H1 (cell line): ENCODE data around the gene ZGLP1. TPM values are rescaled to one million over a fixed set of nuclear protein-coding genes. Genes with fewer than 3 reads are reported as not detected.

Experiments used
- CTCF ChIA-PET: fragments of 300-600 bp; sonication (Branson Sonifier 250); formaldehyde crosslinking; loops from one replicate; lab custom pipeline; 2021; ENCODE audit not compliant: partially characterized antibody; lab: Charles Lee
- POLR2A ChIA-PET: fragments of 300-600 bp; sonication (Branson Sonifier 250); formaldehyde crosslinking; loops from one replicate; lab custom pipeline; 2021; ENCODE audit warnings: inconsistent platforms; ENCODE audit not compliant: partially characterized antibody; lab: Charles Lee
- DNase-seq, 2 experiments: peaks; one replicate each; pipeline versions ENCODE4 v3.0.0 to v3.0.0-alpha.2; 2010 to 2022; ENCODE audit warnings: low spot score in 2 of 2, low read depth in 1 of 2, mixed read lengths in 1 of 2
- FAIRE-seq: peaks from 2 replicates; lab custom pipeline; 2011; peaks lifted over from hg19 to GRCh38; lab: Jason Lieb, UNC
- H2AFZ ChIP-seq: 2 replicates; pipeline ENCODE4 v1.8.1; 2012; ENCODE audit warnings: low read length, inconsistent platforms
- H2AK5ac ChIP-seq: 2 replicates; pipeline ENCODE4 v1.6.1; 2013; ENCODE audit warnings: low read depth, low read length
- H2BK120ac ChIP-seq: replicated peaks from 2 replicates; pipeline ENCODE3; 2013; ENCODE audit warnings: low read depth, low read length, inconsistent platforms
- H2BK12ac ChIP-seq: 2 replicates; pipeline ENCODE4 v1.6.1; 2013; ENCODE audit warnings: low read depth, low read length
- H2BK15ac ChIP-seq: 2 replicates; pipeline ENCODE4 v1.6.1; 2013; ENCODE audit warnings: low read length
- H2BK20ac ChIP-seq: 2 replicates; pipeline ENCODE4 v1.6.1; 2013; ENCODE audit warnings: low read length
- H2BK5ac ChIP-seq: 2 replicates; pipeline ENCODE4 v1.6.1; 2013; ENCODE audit warnings: low read depth, low read length
- H3K14ac ChIP-seq: 2 replicates; pipeline ENCODE4 v1.6.1; 2013; ENCODE audit warnings: inconsistent platforms; ENCODE audit not compliant: insufficient read length
- H3K18ac ChIP-seq: 2 replicates; pipeline ENCODE4 v1.6.1; 2013; ENCODE audit warnings: low read length; ENCODE audit errors: extremely low read depth
- H3K23ac ChIP-seq: 2 replicates; pipeline ENCODE4 v1.6.1; 2013; ENCODE audit warnings: inconsistent platforms; ENCODE audit not compliant: insufficient read length
- H3K23me2 ChIP-seq: 2 replicates; pipeline ENCODE4 v1.6.1; 2013; ENCODE audit warnings: low read depth, low read length
- H3K27ac ChIP-seq: 2 replicates; pipeline ENCODE4 v1.6.1; 2011; ENCODE audit warnings: low read depth, low read length, inconsistent platforms
- H3K27me3 ChIP-seq, 4 experiments: replicated peaks in 1 of 4; 1 replicate in 1 of 4; 2 replicates in 3 of 4; pipeline versions ENCODE4 v1.6.1 to v1.8.1; 2011 to 2013; ENCODE audit warnings: low read length in 3 of 4, mild to moderate bottlenecking in 3 of 4, inconsistent platforms in 2 of 4, mixed read lengths in 2 of 4, moderate library complexity in 1 of 4; ENCODE audit not compliant: control insufficient read depth in 3 of 4, insufficient read depth in 3 of 4; ENCODE audit errors: extremely low read depth in 1 of 4
- H3K36me3 ChIP-seq, 4 experiments: 2 replicates each; pipeline versions ENCODE4 v1.6.1 to v1.8.1; 2011 to 2013; ENCODE audit warnings: mild to moderate bottlenecking in 4 of 4, low read length in 3 of 4, moderate library complexity in 2 of 4, control low read depth in 1 of 4, inconsistent platforms in 1 of 4; ENCODE audit not compliant: insufficient read depth in 4 of 4, control insufficient read depth in 2 of 4
- H3K4ac ChIP-seq: replicated peaks from 2 replicates; pipeline ENCODE3; 2013; ENCODE audit warnings: low read length, low read depth, mixed read lengths, inconsistent platforms; ENCODE audit not compliant: insufficient read length
- H3K4me1 ChIP-seq, 4 experiments: replicated peaks in 1 of 4; 1 replicate in 1 of 4; 2 replicates in 3 of 4; pipeline versions ENCODE4 v1.6.1 to v1.8.1; 2011 to 2013; ENCODE audit warnings: low read length in 3 of 4, inconsistent platforms in 2 of 4, mixed read lengths in 1 of 4; ENCODE audit not compliant: insufficient read depth in 4 of 4, control insufficient read depth in 3 of 4
- H3K4me2 ChIP-seq, 2 experiments: 2 replicates each; pipeline versions ENCODE4 v1.6.1 to v1.8.1; 2011 to 2013; ENCODE audit warnings: low read depth in 2 of 2, low read length in 2 of 2, control low read depth in 1 of 2, inconsistent platforms in 1 of 2, mild to moderate bottlenecking in 1 of 2; ENCODE audit not compliant: insufficient read depth in 1 of 2
- H3K4me3 ChIP-seq, 4 experiments: fragments of 200-600, 300-600 bp in 1 of 4; sonication (generic), shearing (Covaris generic), sonication (Bioruptor Twin) in 1 of 4; 2 replicates each; pipeline versions ENCODE4 v1.5.1 to v1.8.1; 2011 to 2016; ENCODE audit warnings: low read length in 4 of 4, low read depth in 3 of 4, control low read depth in 2 of 4, inconsistent platforms in 2 of 4, mild to moderate bottlenecking in 2 of 4, mixed read lengths in 1 of 4, moderate library complexity in 1 of 4; ENCODE audit not compliant: insufficient read depth in 2 of 4; ENCODE audit errors: extremely low read depth in 1 of 4
- H3K56ac ChIP-seq: replicated peaks from 2 replicates; pipeline ENCODE3; 2013; ENCODE audit warnings: low read depth, mild to moderate bottlenecking, mixed read lengths, low read length, inconsistent platforms; ENCODE audit not compliant: insufficient read length
- H3K79me1 ChIP-seq: 2 replicates; pipeline ENCODE4 v1.6.1; 2013; ENCODE audit warnings: low read depth, low read length, control low read depth
- H3K79me2 ChIP-seq, 2 experiments: 2 replicates each; pipeline versions ENCODE4 v1.6.1 to v1.8.1; 2012 to 2013; ENCODE audit warnings: low read length in 2 of 2, mild to moderate bottlenecking in 2 of 2, inconsistent platforms in 1 of 2; ENCODE audit not compliant: insufficient read depth in 2 of 2, control insufficient read depth in 1 of 2
- H3K9ac ChIP-seq, 4 experiments: replicated peaks in 1 of 4; 1 replicate in 1 of 4; 2 replicates in 3 of 4; pipeline versions ENCODE4 v1.6.1 to v1.8.1; 2011 to 2013; ENCODE audit warnings: low read depth in 3 of 4, low read length in 3 of 4, control low read depth in 2 of 4, mild to moderate bottlenecking in 2 of 4, moderate library complexity in 2 of 4, inconsistent platforms in 1 of 4; ENCODE audit errors: extremely low read depth in 1 of 4
- H3K9me3 ChIP-seq, 2 experiments: 2 replicates each; pipeline versions ENCODE4 v1.6.1 to v1.8.1; 2012 to 2013; ENCODE audit warnings: mild to moderate bottlenecking in 2 of 2, moderate library complexity in 2 of 2, control low read depth in 1 of 2, inconsistent platforms in 1 of 2, low read depth in 1 of 2, low read length in 1 of 2, mixed read lengths in 1 of 2; ENCODE audit not compliant: insufficient read depth in 2 of 2
- H4K20me1 ChIP-seq, 2 experiments: replicated peaks in 1 of 2; 2 replicates each; pipeline versions ENCODE3 to v1.8.1; 2011 to 2013; ENCODE audit warnings: inconsistent platforms in 2 of 2, low read length in 2 of 2, mild to moderate bottlenecking in 1 of 2; ENCODE audit not compliant: insufficient read depth in 2 of 2, control insufficient read depth in 1 of 2
- H4K5ac ChIP-seq: 2 replicates; pipeline ENCODE4 v1.6.1; 2013; ENCODE audit warnings: low read length, low read depth, mixed read lengths, inconsistent platforms; ENCODE audit not compliant: insufficient read length
- H4K8ac ChIP-seq: 2 replicates; pipeline ENCODE4 v1.8.0; 2013; ENCODE audit warnings: mild to moderate bottlenecking, moderate library complexity, low read length, inconsistent platforms; ENCODE audit not compliant: insufficient read depth; ENCODE audit errors: extremely low read depth
- H4K91ac ChIP-seq: replicated peaks from 2 replicates; pipeline ENCODE3; 2013; ENCODE audit warnings: low read length, mixed read lengths, inconsistent platforms; ENCODE audit not compliant: insufficient read length
- BCL11A ChIP-seq, 2 experiments: IDR thresholded peaks; one replicate each; pipeline ENCODE4 v1.6.1; 2011; ENCODE audit warnings: low read depth in 2 of 2, low read length in 2 of 2, mild to moderate bottlenecking in 2 of 2
- RAD21 ChIP-seq, 2 experiments: IDR thresholded peaks in 1 of 2; conservative IDR thresholded peaks in 1 of 2; 2 replicates each; pipeline ENCODE4 v1.6.1; 2011; ENCODE audit warnings: low read depth in 2 of 2, low read length in 2 of 2, improper control_type of control experiment in 1 of 2, inconsistent platforms in 1 of 2, mild to moderate bottlenecking in 1 of 2, moderate library complexity in 1 of 2
- RFX5 ChIP-seq: IDR thresholded peaks from 2 replicates; pipeline ENCODE4 v1.6.1; 2011; ENCODE audit warnings: low read depth, low read length, improper control_type of control experiment, borderline replicate concordance
- SP1 ChIP-seq: IDR thresholded peaks from 2 replicates; pipeline ENCODE4 v1.6.1; 2011; ENCODE audit warnings: low read depth, low read length
- WGBS, 2 experiments: shearing (Covaris generic) in 1 of 2; methylation state at CpG; one replicate each; pipeline versions ENCODE4 v1.1.6 to v1.1.7; 2013 to 2015; ENCODE audit warnings: low lambda C conversion rate in 2 of 2, mixed read lengths in 2 of 2, inconsistent platforms in 1 of 2, low coverage in 1 of 2, missing lambda C conversion rate in 1 of 2; ENCODE audit not compliant: insufficient replicate concordance in 2 of 2, insufficient coverage in 1 of 2, insufficient read length in 1 of 2; ENCODE audit errors: extremely low coverage in 1 of 2, missing lambda C conversion rate in 1 of 2; 5-methylcytosine and 5-hydroxymethylcytosine counted together
- long read RNA-seq, 2 experiments: library from RNA in 1 of 2; library from capped mRNA in 1 of 2; stranded (forward); transcript quantifications; one replicate each; pipeline ENCODE4 v2.0.0, GENCODE V29; 2021; ENCODE audit warnings: inconsistent platforms in 1 of 2
- polyA minus RNA-seq, 3 experiments: library from RNA; depleted of rRNA, polyadenylated mRNA; stranded (reverse); fragments of >200 nt; gene quantifications; 1 replicate in 2 of 3; 2 replicates in 1 of 3; pipeline ENCODE4 v1.2.3, GENCODE V29; 2011
- polyA plus RNA-seq, 7 experiments: library from polyadenylated mRNA; depleted of rRNA in 3 of 7; stranded (reverse) in 5 of 7; unstranded in 2 of 7; fragments of >200 nt in 5 of 7; fragments of 200-250 nt in 2 of 7; gene quantifications; 1 replicate in 5 of 7; 2 replicates in 1 of 7; 4 replicates in 1 of 7; pipeline versions ENCODE4 v1.2.1 to v1.2.3, GENCODE V29; 2011 to 2013; ENCODE audit warnings: missing spikeins in 2 of 7, mixed read lengths in 2 of 7
- total RNA-seq: library from RNA; stranded (reverse); fragmentation: NEBNext Ultra II Directional; extraction: Animal tissue kit (Norgen Biotek cat#: 25700); gene quantifications from 2 replicates; pipeline ENCODE4 v1.2.1, GENCODE V29; 2021

The ZGLP1 gene
- total RNA-seq: 4.6 and 5.1 TPM in 2 replicates
- 4.2 and 8.2 TPM in 2 replicates for polyA plus RNA-seq (2011; rRNA removed)
- polyA plus RNA-seq (2011; cell fraction: cytosol; rRNA removed): 7.6 TPM
- polyA plus RNA-seq (2011; cell fraction: nucleus; rRNA removed): 24.9 TPM
- polyA plus RNA-seq (2012, experiment 1 of 2): 3.5 to 9.1 TPM (median 7.4 TPM) in 4 replicates
- polyA plus RNA-seq (2012, experiment 2 of 2): 4.4 TPM
- 5.0 TPM for polyA plus RNA-seq (2013, experiment 1 of 2)
- 4.1 TPM for polyA plus RNA-seq (2013, experiment 2 of 2)
- 0.34 and 0.82 TPM in 2 replicates for polyA minus RNA-seq (2011; rRNA and poly(A)+ RNA removed)
- 1.0 TPM for polyA minus RNA-seq (2011; cell fraction: cytosol; rRNA and poly(A)+ RNA removed)
- 2.2 TPM for polyA minus RNA-seq (2011; cell fraction: nucleus; rRNA and poly(A)+ RNA removed)
- long read RNA-seq, experiment 1: 0 reads
- long read RNA-seq, experiment 2: 0 reads

- Histone ChIP-seq H3K4ac (no peak within 1 kb of the TSS), H2BK5ac (no peak within 1 kb of the TSS), H2BK20ac (no peak within 1 kb of the TSS), H3K79me1 (no peaks in the 10 kb centered on the region), H4K91ac (no peak within 1 kb of the TSS), H3K56ac (no peak within 1 kb of the TSS), H3K4me3 (no peak within 1 kb of the TSS), H2BK120ac (no peak within 1 kb of the TSS), H3K18ac (no peak within 1 kb of the TSS), H3K4me2 (no peak within 1 kb of the TSS), H2AK5ac (no peak within 1 kb of the TSS), H3K36me3 (peaks cover 0 to 11% (median 0%) of the 10 kb centered on the region in 4 experiments; a peak in 2 of 8 replicates), H4K5ac (no peak within 1 kb of the TSS), H3K9ac (no peak within 1 kb of the TSS), H3K23me2 (no peaks in the 10 kb centered on the region), H3K4me1 (no peaks in the 10 kb centered on the region), H2BK15ac (no peak within 1 kb of the TSS), H3K23ac (no peak within 1 kb of the TSS), H4K8ac (no peak within 1 kb of the TSS), H3K79me2 (no peaks in the 10 kb centered on the region), H2BK12ac (no peak within 1 kb of the TSS), H4K20me1 (no peaks in the 10 kb centered on the region), H3K27me3 (no peaks in the 10 kb centered on the region), H3K14ac (no peak within 1 kb of the TSS), H3K27ac (no peak within 1 kb of the TSS), H3K9me3 (no peaks in the 10 kb centered on the region), H2AFZ (no peak within 1 kb of the TSS)
- 90% methylated on average over 24 of the region's 24 CpGs; no CpG with 5 or more reads in 1 of the 2 experiments for WGBS, 2 experiments
- DNase-seq (no peak), FAIRE-seq (no peak)
- ChIA-PET CTCF (interaction anchor here (1.1 to 1.2 kb wide), 3 partner anchors 11 to 20 kb away, joined by 3 to 6 read pairs (median 4); partner anchors contain the start of gene ICAM5), POLR2A (interaction anchor here (0.5 to 1.8 kb wide), 9 partner anchors 11 to 198 kb away, joined by 3 to 4 read pairs (median 3); partner anchors contain the start of genes ICAM1 and P2RY11)
- TF ChIP-seq BCL11A (IDR thresholded peaks at IDR 0.05; ENCODE audit: low read depth in 2 of 2, low read length in 2 of 2) (no peak), RFX5 (no peak), RAD21 (IDR thresholded peaks at IDR 0.05 in 1 of 2, conservative IDR thresholded peaks at IDR 0.05 in 1 of 2; ENCODE audit: low read depth in 2 of 2, low read length in 2 of 2) (no peak), SP1 (no peak)
Observed at GRCh38 chr19:10309423-10309822, at the start of gene ZGLP1. Gene ZGLP1 (minus strand): TSS chr19:10309815.
